ENCODE results near the gene DLST. TPM values are rescaled to one million over a fixed set of nuclear protein-coding genes. Genes with fewer than 3 reads are reported as not detected.

Gene DLST
- total RNA-seq, 1 experiment from 2014 or later = 112 TPM

- no peak for ATAC-seq
- ChIA-PET POLR2A (no interaction called here), CTCF (interaction anchor here (1.6 to 2.7 kb wide), 3 partner anchors 14 to 31 kb away, joined by 6 to 18 read pairs (median 11); no protein-coding TSS in a partner anchor)
- Mint-ChIP-seq H3K4me3 (no peak overlapping the region), H3K4me1 (peaks cover 15% of the 10 kb centered on the region), H3K27ac (no peak overlapping the region), H3K9me3 (no peaks in the 10 kb centered on the region), H3K27me3 (ENCODE audit: low read depth) (no peaks in the 10 kb centered on the region), H3K36me3 (peaks cover 71% of the 10 kb centered on the region)
- no peak for TF ChIP-seq CDX4 (CRISPR knock-in tag; IDR thresholded peaks at IDR 0.05; ENCODE audit: borderline replicate concordance)
- no peak for TF ChIP-seq USF2 (CRISPR knock-in tag; IDR thresholded peaks at IDR 0.05)
- no peak for TF ChIP-seq CREB1 (CRISPR knock-in tag; IDR thresholded peaks at IDR 0.05)
- TF ChIP-seq TEAD4 (CRISPR knock-in tag; IDR thresholded peaks at IDR 0.05) = no peak
- TF ChIP-seq ZNF671 (CRISPR knock-in tag; IDR thresholded peaks at IDR 0.05) = no peak
- TF ChIP-seq ERG (CRISPR knock-in tag; IDR thresholded peaks at IDR 0.05) = no peak
- TF ChIP-seq ESRRA (CRISPR knock-in tag; IDR thresholded peaks at IDR 0.05; ENCODE audit: borderline replicate concordance) = no peak
- no peak for TF ChIP-seq AFF4 (CRISPR knock-in tag; IDR thresholded peaks at IDR 0.05; ENCODE audit: borderline replicate concordance)
- TF ChIP-seq ZNF416 (CRISPR knock-in tag; IDR thresholded peaks at IDR 0.05) = no peak
- no peak for TF ChIP-seq FOXJ3 (CRISPR knock-in tag; IDR thresholded peaks at IDR 0.05; ENCODE audit: borderline replicate concordance)
- TF ChIP-seq FOXK1 (CRISPR knock-in tag; IDR thresholded peaks at IDR 0.05) = no peak
- TF ChIP-seq SP1 (CRISPR knock-in tag; conservative IDR thresholded peaks at IDR 0.05) = no peak
- TF ChIP-seq ZNF232 (CRISPR knock-in tag; IDR thresholded peaks at IDR 0.05) = no peak
- no peak for TF ChIP-seq PRRX2 (CRISPR knock-in tag; IDR thresholded peaks at IDR 0.05)
- no peak for TF ChIP-seq ZSCAN18 (CRISPR knock-in tag; IDR thresholded peaks at IDR 0.05)
- no peak for TF ChIP-seq MYBL2 (CRISPR knock-in tag; IDR thresholded peaks at IDR 0.05)
- no peak for TF ChIP-seq ZBTB21 (CRISPR knock-in tag; IDR thresholded peaks at IDR 0.05; ENCODE audit: borderline replicate concordance)
- no peak for TF ChIP-seq TCF7 (CRISPR knock-in tag; IDR thresholded peaks at IDR 0.05; ENCODE audit: low read depth)
- no peak for TF ChIP-seq NFATC4 (CRISPR knock-in tag; IDR thresholded peaks at IDR 0.05)
- no peak for TF ChIP-seq GTF2I (CRISPR knock-in tag; conservative IDR thresholded peaks at IDR 0.05)
- DNase-seq (ENCODE audit: low spot score) = no peak
Observed at GRCh38 chr14:74891870-74892269, 10.2 kb downstream of the DLST start.
